ENCODE results near the gene LILRA2. TPM values are rescaled to one million over a fixed set of nuclear protein-coding genes. Genes with fewer than 3 reads are reported as not detected.

Gene LILRA2
- total and polyA plus RNA-seq, 2 donors (not counting 1 experiment from before 2014, with no cell fraction given), result not detected

- Histone ChIP-seq H3K27ac (ENCODE audit: insufficient read depth, low read length) (no peak overlapping the region), H4K20me1 (ENCODE audit: control insufficient read depth, extremely low read depth, insufficient read depth, low read length) (no peaks in the 10 kb centered on the region), H3K27me3 (ENCODE audit: control insufficient read depth, insufficient read depth, low read length) (no peaks in the 10 kb centered on the region), H3K36me3 (ENCODE audit: control insufficient read depth, insufficient read depth, low read length) (no peaks in the 10 kb centered on the region), H3K4me2 (ENCODE audit: extremely low read depth, insufficient read depth, low read length) (no peak overlapping the region), H2AFZ (ENCODE audit: low read length) (no peak overlapping the region), H3K9me3 (ENCODE audit: control insufficient read depth, insufficient read depth, low read depth, low read length) (no peaks in the 10 kb centered on the region), H3K79me2 (ENCODE audit: control insufficient read depth, insufficient read depth, low read length) (no peaks in the 10 kb centered on the region), H3K4me1 (ENCODE audit: control insufficient read depth, extremely low read depth, insufficient read depth, low read length) (no peaks in the 10 kb centered on the region), H3K4me3 (replicated peaks in 1 of 4; ENCODE audit: control extremely low read depth in 1 of 4, insufficient read depth in 1 of 4, low read depth in 3 of 4, low read length in 4 of 4) (no peak overlapping the region), H3K9ac (ENCODE audit: insufficient read depth, low read length) (no peak overlapping the region)
- no peak for DNase-seq (ENCODE audit: low read depth in 2 of 2)
- TF ChIP-seq EZH2 (IDR thresholded peaks at IDR 0.05; ENCODE audit: low read length, missing control alignments), result no peak
- TF ChIP-seq CTCF (conservative IDR thresholded peaks at IDR 0.05 in 1 of 2, IDR thresholded peaks at IDR 0.05 in 1 of 2; ENCODE audit: low read depth in 1 of 2, low read length in 2 of 2), result no peak
These were observed 32.6 kb downstream of the LILRA2 start for GRCh38 chr19:54606230-54606629.

- Histone ChIP-seq H3K27ac (ENCODE audit: insufficient read depth, low read length) (no peak overlapping the region), H3K4me3 (replicated peaks in 1 of 4; ENCODE audit: control extremely low read depth in 1 of 4, insufficient read depth in 1 of 4, low read depth in 3 of 4, low read length in 4 of 4) (no peak overlapping the region), H3K4me1 (ENCODE audit: control insufficient read depth, extremely low read depth, insufficient read depth, low read length) (no peaks in the 10 kb centered on the region), H4K20me1 (ENCODE audit: control insufficient read depth, extremely low read depth, insufficient read depth, low read length) (no peaks in the 10 kb centered on the region), H3K4me2 (ENCODE audit: extremely low read depth, insufficient read depth, low read length) (no peak overlapping the region), H3K36me3 (ENCODE audit: control insufficient read depth, insufficient read depth, low read length) (no peaks in the 10 kb centered on the region), H3K9me3 (ENCODE audit: control insufficient read depth, insufficient read depth, low read depth, low read length) (no peaks in the 10 kb centered on the region), H2AFZ (ENCODE audit: low read length) (no peak overlapping the region), H3K27me3 (ENCODE audit: control insufficient read depth, insufficient read depth, low read length) (no peaks in the 10 kb centered on the region), H3K9ac (ENCODE audit: insufficient read depth, low read length) (no peak overlapping the region), H3K79me2 (ENCODE audit: control insufficient read depth, insufficient read depth, low read length) (no peaks in the 10 kb centered on the region)
- TF ChIP-seq EZH2 (IDR thresholded peaks at IDR 0.05; ENCODE audit: low read length, missing control alignments) (no peak), CTCF (conservative IDR thresholded peaks at IDR 0.05 in 1 of 2, IDR thresholded peaks at IDR 0.05 in 1 of 2; ENCODE audit: low read depth in 1 of 2, low read length in 2 of 2) (no peak)
- DNase-seq (ENCODE audit: low read depth in 2 of 2), result no peak
These were observed 33.5 kb downstream of the LILRA2 start for GRCh38 chr19:54606891-54607784.

GRCh38 chr19:54607785-54608150 is 34.2 kb downstream of the LILRA2 start:
- no peaks in the 10 kb centered on the region for H3K9me3 ChIP-seq (ENCODE audit: control insufficient read depth, insufficient read depth, low read depth, low read length)
- no peaks in the 10 kb centered on the region for H4K20me1 ChIP-seq (ENCODE audit: control insufficient read depth, extremely low read depth, insufficient read depth, low read length)
- TF ChIP-seq EZH2 (IDR thresholded peaks at IDR 0.05; ENCODE audit: low read length, missing control alignments) (no peak), CTCF (conservative IDR thresholded peaks at IDR 0.05 in 1 of 2, IDR thresholded peaks at IDR 0.05 in 1 of 2; ENCODE audit: low read depth in 1 of 2, low read length in 2 of 2) (no peak)
- H2AFZ ChIP-seq (ENCODE audit: low read length), result no peak overlapping the region
- H3K4me1 ChIP-seq (ENCODE audit: control insufficient read depth, extremely low read depth, insufficient read depth, low read length), result no peaks in the 10 kb centered on the region
- H3K4me3 ChIP-seq (replicated peaks in 1 of 4; ENCODE audit: control extremely low read depth in 1 of 4, insufficient read depth in 1 of 4, low read depth in 3 of 4, low read length in 4 of 4), result no peak overlapping the region
- no peak overlapping the region for H3K4me2 ChIP-seq (ENCODE audit: extremely low read depth, insufficient read depth, low read length)
- no peaks in the 10 kb centered on the region for H3K79me2 ChIP-seq (ENCODE audit: control insufficient read depth, insufficient read depth, low read length)
- H3K27me3 ChIP-seq (ENCODE audit: control insufficient read depth, insufficient read depth, low read length), result no peaks in the 10 kb centered on the region
- DNase-seq (ENCODE audit: low read depth in 2 of 2), result no peak
- H3K9ac ChIP-seq (ENCODE audit: insufficient read depth, low read length), result no peak overlapping the region
- H3K27ac ChIP-seq (ENCODE audit: insufficient read depth, low read length), result no peak overlapping the region
- H3K36me3 ChIP-seq (ENCODE audit: control insufficient read depth, insufficient read depth, low read length), result no peaks in the 10 kb centered on the region
